NCI-H2227 (cell line): ENCODE results near the gene SERTAD1.

ENCODE experiments used
- DNase-seq: peaks from one replicate; lab custom pipeline; 2025; ENCODE audit not compliant: unreplicated experiment; lab: John Stamatoyannopoulos, UW

The SERTAD1 gene

DNA sequence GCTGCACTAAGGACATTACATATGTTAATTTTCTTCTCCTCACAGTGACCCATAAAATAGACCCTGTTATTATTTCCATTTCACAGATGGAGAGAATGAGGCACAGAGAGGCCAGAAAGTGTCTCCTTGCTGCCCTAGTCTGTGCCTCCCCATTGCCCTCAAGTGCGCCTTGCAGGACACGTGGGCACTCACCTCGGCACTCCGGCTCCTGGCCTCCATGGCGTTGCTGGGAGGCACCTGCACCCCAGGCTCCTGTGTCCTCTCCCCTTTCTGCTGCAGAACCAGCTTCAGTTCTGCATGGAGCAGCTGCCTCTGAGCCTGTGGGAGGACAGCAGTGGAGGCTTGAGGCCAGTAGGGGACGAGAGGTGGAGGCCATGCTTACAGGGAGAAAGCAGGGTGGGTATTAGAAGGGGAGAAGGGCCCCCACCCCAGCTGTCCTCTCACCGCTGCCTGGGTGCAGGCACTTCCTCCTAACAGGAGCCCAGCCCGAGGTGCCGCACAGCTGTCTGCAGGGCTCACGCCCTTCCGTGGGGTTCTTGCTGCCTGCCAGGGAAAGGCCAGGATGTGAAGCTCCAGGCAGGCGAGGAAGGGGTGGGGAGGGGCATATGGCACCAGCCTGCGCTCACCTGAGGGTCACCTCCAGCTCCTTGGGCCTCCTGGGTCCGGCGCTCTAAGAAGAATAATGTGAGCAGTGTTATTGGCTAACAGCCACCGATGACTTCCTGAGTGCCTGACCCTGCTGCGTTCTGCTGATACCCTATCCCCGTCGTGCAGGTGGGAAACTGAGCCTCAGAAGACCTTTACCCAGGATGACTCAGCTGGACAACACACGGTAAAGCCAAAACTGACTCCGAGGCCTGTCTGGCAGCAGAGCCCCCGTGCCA, 17.8 kb downstream of the SERTAD1 start:
- DNase-seq, result no peak

DNA sequence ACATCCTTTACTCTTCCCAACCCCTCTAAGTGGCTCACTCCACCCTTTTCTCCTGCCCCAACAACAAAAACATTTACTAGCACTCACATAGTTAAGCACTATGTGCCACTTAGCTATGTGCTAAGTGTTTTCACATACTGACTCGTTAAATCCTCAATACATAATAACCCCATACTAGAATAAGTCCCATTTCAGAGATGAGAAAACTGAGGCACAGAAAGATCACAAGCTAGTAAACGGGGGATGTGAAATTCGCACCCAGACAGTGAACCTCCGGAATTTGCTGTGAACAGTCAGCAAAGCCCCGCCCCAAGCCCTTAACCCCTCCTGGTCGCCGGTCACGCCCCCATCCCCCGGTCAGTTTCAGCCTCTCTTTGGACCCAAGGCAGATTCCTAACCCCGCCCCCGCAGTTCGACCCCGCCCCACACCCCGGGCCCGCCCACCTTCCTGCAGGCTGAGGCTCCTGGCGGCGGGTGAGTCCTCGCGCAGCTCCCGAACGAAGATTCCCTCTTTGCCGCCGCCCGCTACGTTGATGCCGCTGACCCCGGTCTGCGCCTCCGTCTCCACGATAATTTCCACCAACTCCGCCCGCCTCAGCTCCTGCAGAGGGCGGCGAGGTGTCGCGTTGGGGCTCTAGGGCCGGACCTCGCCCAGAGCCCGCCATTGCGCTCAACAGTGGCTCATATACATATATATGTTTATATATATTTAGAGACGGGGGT, 22.4 kb downstream of the SERTAD1 start:
- DNase-seq, result peak; percentile 93

DNA sequence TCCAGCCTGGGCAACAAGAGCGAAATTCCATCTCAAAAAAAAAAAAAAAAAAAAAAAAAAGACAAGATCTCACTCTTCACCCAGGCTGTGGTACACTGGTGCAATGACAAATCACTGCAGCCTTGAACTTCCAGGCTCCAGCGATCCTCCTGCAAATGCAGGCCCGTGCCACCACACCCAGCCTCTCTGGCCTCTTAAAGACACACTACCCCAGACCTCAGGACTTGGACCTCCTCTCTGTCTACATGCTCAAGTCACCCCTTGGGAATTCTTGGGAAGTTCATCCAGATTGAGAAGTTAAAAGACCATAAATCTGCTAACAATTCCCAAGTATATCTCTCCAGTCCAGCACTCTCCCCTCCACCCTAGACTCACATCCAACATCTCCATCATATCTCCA, 25.2 kb downstream of the SERTAD1 start:
- no peak for DNase-seq

DNA sequence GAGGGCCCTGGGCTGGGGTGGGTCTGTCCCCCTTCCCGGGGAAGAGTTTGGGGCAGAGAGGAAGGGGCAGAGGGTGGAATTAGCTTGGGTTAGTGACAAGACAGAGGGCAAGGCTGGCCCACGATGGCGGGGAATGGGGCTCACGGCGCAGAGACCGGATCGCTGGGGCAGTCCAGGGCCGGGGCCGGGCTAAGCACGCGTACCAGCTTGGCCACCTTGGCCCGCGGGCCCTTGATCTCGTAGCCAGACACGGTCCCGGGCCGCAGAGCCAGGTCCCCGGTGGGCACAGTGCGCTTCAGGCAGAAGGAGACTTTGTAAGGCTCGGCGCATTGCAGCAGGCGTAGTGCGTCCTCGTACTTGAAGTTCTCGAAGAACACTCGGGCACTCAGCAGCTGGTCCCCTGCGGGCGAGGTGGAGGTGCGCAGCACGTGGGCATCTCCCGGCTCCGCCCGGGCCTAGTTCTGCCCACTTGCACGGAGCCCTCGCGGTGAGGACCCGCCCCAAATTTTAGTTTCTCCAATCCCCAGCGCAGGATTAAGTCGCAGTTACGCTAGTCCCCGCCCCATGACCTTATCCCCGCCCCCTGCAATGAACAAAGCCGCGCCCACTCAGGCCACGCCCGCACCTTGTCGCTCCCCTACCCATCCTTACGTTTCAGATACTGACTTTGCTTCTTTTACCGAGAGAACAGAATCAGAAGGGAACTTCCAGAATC, 27.2 kb downstream of the SERTAD1 start:
- peak; percentile 98 for DNase-seq

DNA sequence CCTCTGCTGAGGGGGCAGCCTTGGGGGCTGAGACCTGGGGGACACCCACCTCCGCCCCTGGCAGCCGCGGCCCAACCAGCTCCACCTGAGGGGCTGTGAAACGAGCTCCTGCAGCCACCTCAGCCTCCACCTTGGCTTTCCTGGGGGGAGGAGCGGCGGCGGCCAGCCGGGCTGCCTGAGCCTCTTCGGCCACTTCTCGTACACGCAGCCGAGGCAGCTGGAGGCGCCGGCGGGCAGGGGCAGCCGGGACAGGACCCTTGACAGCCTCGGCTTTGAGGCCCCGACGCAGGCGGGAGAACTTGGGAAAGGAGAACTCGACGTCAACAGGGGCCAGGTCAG, 28.3 kb downstream of the SERTAD1 start:
- no peak for DNase-seq

DNA sequence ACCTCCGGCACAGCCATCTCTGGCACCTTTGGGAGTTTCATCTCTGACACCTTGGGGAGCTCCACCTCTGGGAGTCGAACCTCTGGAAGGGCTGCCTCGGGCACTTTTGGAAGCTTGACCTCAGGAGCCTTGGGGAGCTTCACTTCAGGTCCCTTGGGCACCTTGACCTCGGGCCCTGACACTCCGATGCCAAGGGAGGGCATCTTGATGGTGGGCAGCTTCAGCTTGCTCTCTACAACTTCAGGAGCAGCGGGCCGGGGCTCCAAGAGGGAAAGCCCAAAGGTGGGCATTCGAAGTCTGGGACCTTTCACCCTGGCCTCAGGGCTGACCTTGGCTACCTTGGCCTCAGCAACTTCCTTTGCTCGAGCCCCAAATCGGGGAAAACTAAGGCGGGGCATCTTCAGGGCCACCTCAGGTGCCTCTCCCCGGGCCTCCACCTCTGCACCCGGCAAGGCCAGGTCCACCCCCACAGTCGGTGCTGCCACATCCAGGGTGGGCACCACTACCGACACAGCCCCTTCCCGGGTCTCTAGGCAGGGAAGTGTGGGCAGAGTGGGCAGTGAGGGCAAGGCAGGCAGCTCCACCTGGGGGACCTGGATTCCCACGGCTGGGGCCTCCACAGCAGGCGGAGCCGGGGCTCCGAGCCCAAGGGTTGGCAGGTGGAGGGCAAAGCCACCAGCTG, 28.8 kb downstream of the SERTAD1 start:
- DNase-seq, result no peak

DNA sequence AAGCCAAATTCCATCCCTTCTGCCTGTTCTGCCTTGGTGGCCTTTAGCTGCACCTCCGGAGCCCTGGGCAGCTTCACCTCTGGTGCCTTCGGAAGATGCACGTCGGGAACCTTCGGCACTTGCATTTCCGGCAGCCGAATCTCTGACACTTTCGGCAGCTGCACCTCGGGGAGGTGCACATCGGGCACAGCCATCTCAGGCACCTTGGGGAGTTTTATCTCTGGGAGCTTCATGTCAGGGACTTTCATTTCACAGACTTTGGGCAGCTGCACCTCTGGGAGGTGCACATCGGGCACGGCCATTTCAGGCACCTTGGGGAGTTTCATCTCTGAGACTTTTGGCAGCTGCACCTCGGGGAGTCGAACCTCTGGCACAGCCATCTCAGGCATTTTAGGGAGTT, 29.8 kb downstream of the SERTAD1 start:
- DNase-seq, result no peak

DNA sequence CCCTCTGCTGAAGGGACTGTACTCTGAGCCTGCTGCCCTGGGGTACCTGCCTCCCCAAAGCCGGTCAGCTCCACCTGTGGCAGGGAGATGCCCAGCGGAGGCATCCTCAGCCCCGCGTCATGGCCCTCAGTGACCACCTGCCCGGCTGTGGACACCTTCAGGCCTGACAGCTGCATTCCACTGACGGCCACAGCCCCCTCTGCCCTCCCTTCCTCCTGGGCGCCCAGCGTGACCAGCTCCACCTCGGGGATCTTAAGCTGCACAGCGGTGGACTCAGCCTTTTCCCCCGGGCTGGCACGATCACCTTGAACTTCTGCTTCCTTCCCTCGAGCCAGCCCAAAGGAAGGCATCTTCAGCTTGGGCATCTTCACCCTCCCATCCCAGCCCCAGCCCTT, 31.0 kb downstream of the SERTAD1 start:
- DNase-seq, result no peak

DNA sequence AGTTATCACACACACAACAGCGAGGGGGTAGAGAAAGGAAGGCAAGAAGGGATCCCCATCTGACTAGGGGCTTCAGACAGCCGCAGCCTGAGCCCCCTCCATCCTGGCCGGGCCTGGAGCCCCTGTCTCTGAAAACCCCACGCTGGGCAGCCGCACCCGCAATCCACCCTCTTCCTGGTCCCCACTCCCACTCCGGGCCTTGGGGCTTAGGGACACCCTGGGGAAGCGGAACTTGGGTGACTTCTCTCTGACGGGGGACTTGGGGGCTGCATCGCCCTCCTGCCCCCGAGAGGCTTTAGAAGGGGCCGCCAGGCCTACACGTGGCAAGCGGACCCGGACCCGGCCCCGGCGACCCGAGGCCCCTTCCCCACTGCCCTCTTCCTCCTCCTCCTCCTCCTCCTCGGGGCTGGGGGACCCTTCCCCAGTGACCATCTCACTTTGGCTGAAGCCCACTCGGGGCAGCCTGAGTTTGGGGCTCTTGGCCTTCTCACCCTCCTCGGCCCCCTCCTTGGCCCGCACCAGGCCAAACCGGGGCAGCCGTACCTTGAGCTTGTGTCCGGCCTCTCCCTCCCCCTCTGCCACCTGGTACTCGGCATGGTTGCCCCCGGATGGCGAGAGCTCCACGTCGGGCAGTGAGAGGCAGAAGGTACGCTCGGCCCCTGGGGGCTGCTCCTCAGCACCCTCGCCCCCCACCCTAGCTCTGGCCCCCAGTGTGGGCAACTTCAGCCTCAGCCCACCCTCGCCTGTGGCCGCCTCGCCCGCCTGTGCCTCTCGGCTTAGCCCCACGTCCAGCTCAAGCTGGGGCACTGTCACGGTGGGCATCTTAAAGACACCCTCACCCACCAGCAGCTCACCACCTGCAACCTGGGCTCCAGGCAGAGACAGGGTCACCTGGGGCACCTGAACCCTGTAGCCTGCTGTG, 31.6 kb downstream of the SERTAD1 start:
- DNase-seq, result no peak

DNA sequence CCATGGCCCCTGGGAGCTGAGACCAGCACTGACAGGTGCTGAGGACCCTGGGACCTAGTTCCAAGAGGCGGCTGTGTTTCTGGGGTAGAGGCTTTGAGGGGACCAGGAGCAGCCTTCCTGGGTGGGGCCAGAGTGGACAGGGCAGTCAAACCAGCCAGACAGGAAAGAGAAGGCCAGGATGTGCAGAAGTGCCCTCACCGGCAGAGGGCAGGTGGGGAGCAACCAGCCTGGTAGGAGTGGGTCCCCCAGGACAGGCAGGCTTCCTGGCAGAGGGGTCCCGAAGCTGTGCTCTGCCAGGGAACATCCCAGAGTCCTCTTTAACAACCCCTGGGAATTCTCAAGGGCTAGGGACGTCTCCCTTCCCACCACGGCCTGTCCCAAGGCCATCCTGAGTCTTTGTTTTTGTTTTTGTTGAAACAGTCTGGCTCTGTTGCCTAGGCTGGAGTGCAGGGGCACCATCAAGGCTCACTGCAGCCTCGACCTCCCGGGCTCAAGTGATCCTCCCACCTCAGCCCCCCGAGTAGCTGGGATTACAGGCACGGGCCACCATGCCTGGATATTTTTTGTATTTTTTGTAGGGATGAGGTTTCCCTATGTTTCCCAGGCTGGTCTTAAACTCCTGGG, 32.8 kb downstream of the SERTAD1 start:
- no peak for DNase-seq

DNA sequence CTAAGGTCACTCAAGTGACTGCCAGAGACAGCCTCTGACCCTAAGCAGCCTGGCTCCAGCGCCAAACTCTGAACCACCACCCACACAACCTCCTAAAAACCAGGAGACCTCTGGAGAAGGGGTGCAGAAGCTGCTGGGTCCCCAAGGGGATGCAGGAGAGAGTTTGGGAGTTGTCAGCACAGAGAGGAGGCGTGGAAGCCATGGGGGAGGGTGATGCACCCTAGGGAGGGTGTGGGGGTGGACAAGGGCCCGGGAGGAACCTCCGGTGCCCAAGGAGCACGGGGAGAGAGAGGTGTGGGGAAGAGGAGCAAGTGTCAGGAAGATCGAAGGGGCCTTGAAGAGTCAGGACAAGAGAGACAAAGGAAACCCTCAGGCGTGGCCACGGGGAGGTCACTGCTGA, 33.7 kb downstream of the SERTAD1 start:
- DNase-seq, result no peak

DNA sequence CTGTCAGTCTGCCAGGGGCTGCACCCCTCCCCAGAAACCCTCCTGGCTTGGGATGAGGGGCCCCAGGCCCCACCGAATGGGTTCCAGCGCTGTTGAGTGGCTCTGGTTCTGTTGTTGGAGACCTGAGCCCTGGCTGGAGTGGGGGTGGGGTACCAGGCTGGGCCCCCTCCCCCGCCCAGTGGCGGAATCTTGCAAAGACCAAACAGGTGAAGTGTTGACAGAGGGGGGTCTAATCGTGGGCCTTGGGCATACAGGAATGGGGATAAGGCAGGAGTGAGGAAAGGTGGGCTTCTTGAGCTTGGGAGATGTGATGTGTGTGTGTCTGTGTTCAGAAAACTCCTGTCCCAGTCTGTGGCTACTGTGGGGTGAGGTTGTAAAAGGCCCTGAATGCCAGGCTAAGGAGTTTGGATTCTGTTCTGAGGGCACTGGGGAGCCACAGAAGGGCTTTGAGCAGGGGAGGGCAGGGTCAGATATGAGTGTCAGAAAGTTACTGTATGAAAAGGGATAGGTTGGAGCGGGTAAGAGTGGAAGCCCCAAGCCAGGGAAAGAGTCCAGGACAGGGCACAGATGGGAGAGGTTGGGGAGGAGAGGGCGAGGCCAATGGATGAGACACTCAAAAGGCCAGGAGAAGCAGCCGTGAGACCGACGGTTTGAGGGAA, 35.6 kb downstream of the SERTAD1 start, which contains the start of gene HIPK4:
Gene HIPK4, minus strand, starts transcription at position 98 of the 659 bp plus-strand sequence. CDS start 279 bp downstream, outside the sequence.
- DNase-seq, result no peak

DNA sequence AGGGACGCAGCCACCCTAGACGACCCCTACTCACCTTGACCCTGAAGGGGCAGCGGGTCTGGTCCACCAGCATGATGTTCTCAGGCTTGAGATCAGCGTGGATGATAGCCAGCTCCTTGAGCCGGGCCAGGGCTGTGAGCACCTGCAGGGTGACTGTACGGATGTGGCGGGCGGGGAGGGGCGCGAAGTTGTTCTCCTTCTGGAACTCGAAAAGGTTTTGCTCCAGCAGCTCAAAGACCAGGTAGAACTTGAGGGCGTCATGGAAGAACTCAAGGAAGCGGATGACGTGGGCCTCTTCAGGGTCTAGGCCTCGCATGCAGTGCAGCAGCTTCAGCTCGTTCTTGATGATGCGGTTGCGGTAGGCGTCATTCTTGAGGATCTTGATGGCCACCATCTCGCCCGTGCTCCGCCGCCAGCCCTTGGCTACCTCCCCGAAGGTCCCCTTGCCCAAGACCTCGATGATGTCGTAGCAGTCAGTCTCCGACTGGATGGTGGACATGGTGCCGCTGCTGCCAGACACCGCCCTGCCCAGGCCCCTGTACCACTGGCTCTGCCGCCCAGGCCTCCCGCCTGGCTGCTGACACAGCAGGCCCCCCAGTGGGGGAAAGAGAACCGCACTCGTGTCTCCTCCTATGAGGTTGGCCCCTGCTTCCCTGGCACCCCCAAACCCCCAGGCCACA, 36.2 kb downstream of the SERTAD1 start:
- DNase-seq, result no peak

DNA sequence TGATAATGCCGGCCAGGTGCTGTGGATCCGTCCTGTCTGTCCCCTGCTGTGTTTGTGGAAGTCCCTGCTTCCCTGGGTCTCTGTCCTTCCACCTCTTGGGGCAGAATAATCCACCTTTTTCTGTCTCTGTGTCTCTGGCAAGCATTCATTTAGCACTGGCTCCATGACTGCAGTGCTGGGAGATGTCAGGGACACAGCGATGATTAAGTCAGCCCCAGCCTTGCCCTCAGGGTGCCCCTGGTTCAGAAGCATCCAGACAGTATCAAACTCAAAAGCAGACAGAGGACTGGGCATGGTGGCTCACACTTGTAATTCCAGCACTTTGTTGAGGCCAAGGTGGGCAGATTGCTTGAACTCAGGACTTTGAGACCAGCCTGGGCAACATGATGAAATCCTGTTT, 37.3 kb downstream of the SERTAD1 start:
- DNase-seq, result no peak

DNA sequence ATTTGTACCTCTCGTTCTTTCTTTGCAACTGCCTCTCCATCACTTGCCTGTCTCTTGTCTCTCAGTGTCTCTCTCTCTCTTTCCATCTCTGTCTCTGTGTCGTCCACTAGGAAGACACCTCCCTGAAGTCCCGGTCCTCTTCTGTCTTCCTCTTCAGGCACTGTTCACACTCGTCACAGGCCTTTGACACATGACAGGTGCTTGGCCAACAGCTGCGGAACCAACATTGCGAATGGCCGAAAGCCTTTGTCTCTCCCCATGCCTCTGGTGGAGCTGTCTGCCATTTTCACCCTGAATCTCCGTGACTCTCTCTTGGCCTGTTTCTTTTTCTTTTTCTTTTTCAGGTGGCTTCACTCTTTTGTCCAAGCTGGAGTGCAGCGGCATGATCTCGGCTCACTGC, 38.6 kb downstream of the SERTAD1 start:
- no peak for DNase-seq

DNA sequence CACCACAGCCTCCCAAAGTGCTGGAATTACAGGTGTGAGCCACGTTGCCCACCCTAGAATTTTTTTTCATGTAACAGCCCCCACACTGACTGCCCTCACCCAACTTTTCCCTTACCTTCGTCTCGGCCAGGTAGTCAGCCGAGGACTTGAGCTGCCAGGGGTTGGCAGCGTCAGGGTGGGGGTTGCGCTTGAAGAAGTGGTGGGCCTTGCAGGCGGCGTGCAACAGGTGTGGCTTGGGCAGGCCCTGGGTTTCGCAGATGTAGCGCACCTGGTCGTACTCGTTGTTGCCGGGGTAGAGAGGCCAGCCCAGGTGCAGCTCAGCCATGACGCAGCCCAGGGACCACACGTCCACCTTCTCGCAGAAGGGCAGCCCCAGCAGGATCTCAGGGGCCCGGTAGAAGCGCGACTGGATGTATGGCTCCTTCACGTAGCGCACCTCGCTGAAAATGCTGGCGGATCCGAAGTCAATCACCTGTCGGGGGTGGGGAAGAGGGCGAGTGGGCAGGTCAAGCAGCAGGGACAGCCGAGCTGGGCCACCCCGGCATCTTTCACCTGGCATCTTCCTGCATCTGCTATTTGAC, 42.0 kb downstream of the SERTAD1 start:
- DNase-seq, result no peak

DNA sequence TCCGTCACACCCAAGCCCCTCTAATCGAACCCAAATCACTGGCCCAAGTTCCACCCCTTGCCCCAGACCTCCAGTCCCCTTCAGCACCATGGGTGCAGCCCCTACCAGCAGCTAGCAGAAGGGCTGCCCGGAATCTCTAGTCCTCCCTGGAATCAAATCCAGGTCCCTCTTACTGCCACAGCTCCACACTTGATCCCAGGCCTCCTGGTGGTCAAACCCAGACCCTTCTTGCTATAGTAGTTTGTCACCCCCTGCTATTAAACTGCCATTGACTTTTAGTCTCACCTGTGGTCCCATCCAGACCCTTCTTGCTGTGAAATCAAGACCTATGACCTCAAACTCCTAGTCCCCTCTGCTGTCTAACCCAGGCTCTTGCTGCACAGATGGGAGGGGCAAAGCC, 44.5 kb downstream of the SERTAD1 start:
- DNase-seq, result no peak
